MCF 10A (cell line): ENCODE data around the gene RNASE7. TPM values are rescaled to one million over a fixed set of nuclear protein-coding genes. Genes with fewer than 3 reads are reported as not detected.

Experiments
- BruUV-seq: library from RNA; stranded (reverse); fragments of 400-500 nt; replicated peaks from 2 replicates; lab custom pipeline; 2021; lab: Mats Ljungman, UMichigan
- CTCF ChIA-PET: fragments of 300-600 bp; sonication (Branson Sonifier 250); formaldehyde crosslinking; extraction: SDS; loops from one replicate; lab custom pipeline; 2021; ENCODE audit warnings: antibody characterized with exemption, inconsistent platforms; lab: Yijun Ruan, JAX
- POLR2A ChIA-PET: fragments of 300-600, 350-650 bp; sonication (Branson Sonifier 250); formaldehyde crosslinking; extraction: SDS; loops from one replicate; lab custom pipeline; 2020; ENCODE audit warnings: antibody characterized with exemption, inconsistent platforms; lab: Yijun Ruan, JAX
- DNase-seq: peaks from one replicate; pipeline ENCODE4 v3.0.0-alpha.2; 2018; ENCODE audit not compliant: unreplicated experiment
- H3K27ac Mint-ChIP-seq: one replicate; pipeline ENCODE4 v1.8.0; 2022; ENCODE audit warnings: mild to moderate bottlenecking, low read depth, mixed read lengths; ENCODE audit not compliant: unreplicated experiment
- H3K27me3 Mint-ChIP-seq: one replicate; pipeline ENCODE4 v1.8.0; 2022; ENCODE audit warnings: mixed read lengths; ENCODE audit not compliant: insufficient read depth, unreplicated experiment
- H3K36me3 Mint-ChIP-seq: one replicate; pipeline ENCODE4 v1.8.0; 2022; ENCODE audit warnings: mild to moderate bottlenecking, moderate library complexity, mixed read lengths; ENCODE audit not compliant: insufficient read depth, unreplicated experiment
- H3K4me1 Mint-ChIP-seq: one replicate; pipeline ENCODE4 v1.8.0; 2022; ENCODE audit warnings: mixed read lengths; ENCODE audit not compliant: insufficient read depth, unreplicated experiment
- H3K4me3 Mint-ChIP-seq: one replicate; pipeline ENCODE4 v1.8.0; 2022; ENCODE audit warnings: mild to moderate bottlenecking, moderate library complexity, mixed read lengths; ENCODE audit not compliant: unreplicated experiment
- H3K9me3 Mint-ChIP-seq: one replicate; pipeline ENCODE4 v1.8.0; 2022; ENCODE audit warnings: mixed read lengths; ENCODE audit not compliant: unreplicated experiment
- CTCF ChIP-seq: fragments of 200-600 bp; IDR thresholded peaks from one replicate; pipeline ENCODE4 v1.8.0; 2022; ENCODE audit warnings: antibody characterized with exemption, mild to moderate bottlenecking; ENCODE audit not compliant: unreplicated experiment
- intact Hi-C: fragments of 100-400 bp; cut with micrococcal nuclease; formaldehyde crosslinking; loops from 2 replicates; pipeline ENCODE4 v1.14.1; 2022
- total RNA-seq: library from RNA; stranded (reverse); gene quantifications from 2 replicates; pipeline ENCODE4 v1.2.3, GENCODE V29; 2022

The RNASE7 gene
- total RNA-seq, 1 experiment from 2014 or later, result 10.9 TPM

- BruUV-seq, result no TSS peak
- intact Hi-C loops, result loop anchor here (1.0 kb wide), 1 partner anchor 22 kb away; no protein-coding TSS in a partner anchor
Measured at GRCh38 chr14:21070610-21071224, 28.6 kb downstream of the RNASE7 start.

GRCh38 chr14:21071225-21072030, 29.3 kb downstream of the RNASE7 start:
- Mint-ChIP-seq H3K4me3 (peak overlapping the region; percentile 83), H3K27me3 (no peaks in the 10 kb centered on the region), H3K36me3 (peaks cover 12% of the 10 kb centered on the region), H3K27ac (peak overlapping the region; percentile 54), H3K4me1 (peaks cover 26% of the 10 kb centered on the region), H3K9me3 (no peaks in the 10 kb centered on the region)
- peak; percentile 64 for DNase-seq
- CTCF ChIA-PET, result interaction anchor here (0.6 to 6.3 kb wide), 23 partner anchors 9 to 408 kb away, joined by 3 to 82 read pairs (median 4); no protein-coding TSS in a partner anchor
- intact Hi-C loops, result loop anchor here (1.0 kb wide), 1 partner anchor 21 kb away; no protein-coding TSS in a partner anchor
- TF ChIP-seq CTCF, result no peak
- BruUV-seq, result no TSS peak
- POLR2A ChIA-PET, result interaction anchor here (0.5 to 3.7 kb wide), 11 partner anchors 12 to 487 kb away, joined by 3 to 38 read pairs (median 5); partner anchors contain the start of genes METTL17 and RNASE8

More at GRCh38 chr14:21070610-21071224, 28.6 kb downstream of the RNASE7 start:
- POLR2A ChIA-PET, result interaction anchor here (0.5 to 3.7 kb wide), 11 partner anchors 14 to 1860 kb away, joined by 3 to 38 read pairs (median 4); partner anchors contain the start of genes METTL17 and RNASE8
- no peaks in the 10 kb centered on the region for H3K9me3 Mint-ChIP-seq
- peaks cover 26% of the 10 kb centered on the region for H3K4me1 Mint-ChIP-seq
- no peak for TF ChIP-seq CTCF
- DNase-seq, result peak; percentile 23
- peak overlapping the region; percentile 83 for H3K4me3 Mint-ChIP-seq
- H3K27me3 Mint-ChIP-seq, result peaks cover 3% of the 10 kb centered on the region
- H3K36me3 Mint-ChIP-seq, result peaks cover 12% of the 10 kb centered on the region
- peak overlapping the region; percentile 54 for H3K27ac Mint-ChIP-seq
- CTCF ChIA-PET, result interaction anchor here (0.6 to 6.3 kb wide), 24 partner anchors 8 to 407 kb away, joined by 3 to 82 read pairs (median 4); no protein-coding TSS in a partner anchor

- CTCF ChIA-PET, result interaction anchor here (0.8 to 6.3 kb wide), 13 partner anchors 17 to 144 kb away, joined by 3 to 82 read pairs (median 5); no protein-coding TSS in a partner anchor
Measured at GRCh38 chr14:21072031-21072473, 29.9 kb downstream of the RNASE7 start.

More at GRCh38 chr14:21072031-21072473, 29.9 kb downstream of the RNASE7 start:
- POLR2A ChIA-PET, result interaction anchor here (0.5 to 3.7 kb wide), 6 partner anchors 10 to 486 kb away, joined by 3 to 38 read pairs (median 4); no protein-coding TSS in a partner anchor
- Mint-ChIP-seq H3K27ac (no peak overlapping the region), H3K4me3 (peak overlapping the region; percentile 83), H3K4me1 (peaks cover 26% of the 10 kb centered on the region), H3K27me3 (no peaks in the 10 kb centered on the region), H3K9me3 (no peaks in the 10 kb centered on the region), H3K36me3 (peaks cover 12% of the 10 kb centered on the region)
- TF ChIP-seq CTCF, result no peak
- no TSS peak for BruUV-seq
- intact Hi-C loops, result no loop called here
- peak; percentile 36 for DNase-seq
